Gastrocnemius medialis (tissue), 4 donors: ENCODE measurements around the gene TJAP1.

Experiments used
- POLR2A ChIP-seq, 2 donors: fragments of 450-650 bp; IDR thresholded peaks; one replicate each; pipeline ENCODE4 v1.6.1; 2017; ENCODE audit warnings: antibody characterized with exemption in 2 of 2, mild to moderate bottlenecking in 2 of 2, moderate library complexity in 2 of 2
- TF ChIP-seq, protein P1 (sequence below), 5 experiments: fragments of 450-650 bp in 3 of 5; fragments of 200-600 bp in 2 of 5; sonication (generic) in 2 of 5; IDR thresholded peaks in 4 of 5; conservative IDR thresholded peaks in 1 of 5; 1 replicate in 4 of 5; 2 replicates in 1 of 5; pipeline ENCODE4 v1.5.1; 2016 to 2019; ENCODE audit warnings: antibody characterized with exemption in 5 of 5, mild to moderate bottlenecking in 3 of 5, moderate library complexity in 3 of 5

DNA sequence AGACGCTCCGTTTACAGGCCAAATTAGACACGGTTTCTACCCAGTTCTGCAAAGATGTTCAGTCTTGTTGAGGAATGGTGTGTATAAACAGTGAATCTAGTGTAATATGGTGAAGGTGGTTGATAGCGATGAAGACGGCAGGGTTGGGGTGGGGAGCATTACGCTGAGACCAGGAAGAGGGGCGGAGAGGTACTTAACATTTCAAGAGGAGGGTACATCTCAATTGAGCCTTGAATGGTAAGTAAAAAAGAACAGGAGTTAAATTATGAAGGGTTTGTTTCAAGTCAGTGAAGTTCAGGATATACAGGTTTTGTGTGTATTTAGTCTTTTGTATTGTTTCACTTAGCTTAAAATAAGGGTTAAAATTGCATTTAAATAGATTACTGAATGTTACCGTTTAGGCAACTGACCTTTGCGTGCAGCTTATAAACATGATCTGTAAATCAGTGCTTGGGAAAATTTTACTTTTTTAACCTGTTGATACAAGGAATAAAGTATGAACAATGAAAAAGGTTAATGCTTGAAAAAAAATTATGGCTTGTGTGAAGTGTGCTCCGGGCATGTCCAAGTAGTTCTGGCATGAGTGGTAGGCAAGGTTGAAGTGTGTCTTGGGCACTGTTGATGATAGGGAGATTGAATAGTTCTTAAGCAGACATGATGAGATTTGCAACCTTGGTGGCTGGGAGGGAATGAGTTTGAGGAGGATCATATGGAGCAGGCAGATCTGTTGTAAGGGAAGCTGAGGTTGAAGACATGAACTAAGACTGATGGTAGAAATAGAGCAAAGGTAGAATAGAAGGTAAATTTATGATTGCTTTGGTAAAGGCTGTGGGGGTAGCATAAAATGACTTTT lies 40.4 kb downstream of the TJAP1 start:
- no peak for TF ChIP-seq POLR2A (IDR thresholded peaks at IDR 0.05)
- TF ChIP-seq, protein P1, sequence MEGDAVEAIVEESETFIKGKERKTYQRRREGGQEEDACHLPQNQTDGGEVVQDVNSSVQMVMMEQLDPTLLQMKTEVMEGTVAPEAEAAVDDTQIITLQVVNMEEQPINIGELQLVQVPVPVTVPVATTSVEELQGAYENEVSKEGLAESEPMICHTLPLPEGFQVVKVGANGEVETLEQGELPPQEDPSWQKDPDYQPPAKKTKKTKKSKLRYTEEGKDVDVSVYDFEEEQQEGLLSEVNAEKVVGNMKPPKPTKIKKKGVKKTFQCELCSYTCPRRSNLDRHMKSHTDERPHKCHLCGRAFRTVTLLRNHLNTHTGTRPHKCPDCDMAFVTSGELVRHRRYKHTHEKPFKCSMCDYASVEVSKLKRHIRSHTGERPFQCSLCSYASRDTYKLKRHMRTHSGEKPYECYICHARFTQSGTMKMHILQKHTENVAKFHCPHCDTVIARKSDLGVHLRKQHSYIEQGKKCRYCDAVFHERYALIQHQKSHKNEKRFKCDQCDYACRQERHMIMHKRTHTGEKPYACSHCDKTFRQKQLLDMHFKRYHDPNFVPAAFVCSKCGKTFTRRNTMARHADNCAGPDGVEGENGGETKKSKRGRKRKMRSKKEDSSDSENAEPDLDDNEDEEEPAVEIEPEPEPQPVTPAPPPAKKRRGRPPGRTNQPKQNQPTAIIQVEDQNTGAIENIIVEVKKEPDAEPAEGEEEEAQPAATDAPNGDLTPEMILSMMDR (IDR thresholded peaks at IDR 0.05 in 4 of 5, conservative IDR thresholded peaks at IDR 0.05 in 1 of 5) = no peak
